Left kidney (tissue), 2 donors: ENCODE measurements around the gene OXA1L. TPM values are rescaled to one million over a fixed set of nuclear protein-coding genes. Genes with fewer than 3 reads are reported as not detected.
"Not testable (repeated sequence)": the region's sequence is repeated elsewhere in the genome, so short reads cannot be mapped to it uniquely, and the experiment has no call there.

Experiments
- DNase-seq: peaks from one replicate; pipeline ENCODE4 v3.0.0-alpha.2; 2013
- polyA plus RNA-seq: library from polyadenylated mRNA; unstranded; fragments of 120-200 nt; gene quantifications from one replicate; pipeline ENCODE4 v1.2.1, GENCODE V29; 2013; ENCODE audit not compliant: insufficient read length

The OXA1L gene
- polyA plus RNA-seq, 1 donor = 153 TPM

GRCh38 chr14:22764382-22764781 lies 2.1 kb upstream of the OXA1L start:
- DNase-seq = no peak

GRCh38 chr14:22767323-22767589 lies 768 bp downstream of the OXA1L start:
- DNase-seq = no peak

- DNase-seq = no peak
Observed at GRCh38 chr14:22768947-22769346, 2.5 kb downstream of the OXA1L start.

- DNase-seq = no peak
Observed at GRCh38 chr14:22769369-22769768, 2.9 kb downstream of the OXA1L start.

- no peak for DNase-seq
Observed at GRCh38 chr14:22770481-22771187, 4.1 kb downstream of the OXA1L start.

- DNase-seq = no peak
Observed at GRCh38 chr14:22772725-22773124, 6.2 kb downstream of the OXA1L start.

- no peak for DNase-seq
Observed at GRCh38 chr14:22773162-22774010, 6.9 kb downstream of the OXA1L start.

GRCh38 chr14:22774011-22774706 lies 7.7 kb downstream of the OXA1L start:
- no peak for DNase-seq

GRCh38 chr14:22776215-22776614 lies 9.7 kb downstream of the OXA1L start:
- no peak for DNase-seq

GRCh38 chr14:22776849-22777248 lies 10.4 kb downstream of the OXA1L start:
- DNase-seq = not testable (repeated sequence)

- no peak for DNase-seq
Observed at GRCh38 chr14:22778084-22778483, 11.6 kb downstream of the OXA1L start.

- DNase-seq = no peak
Observed at GRCh38 chr14:22780105-22780679, 13.7 kb downstream of the OXA1L start.

- DNase-seq = no peak
Observed at GRCh38 chr14:22780941-22781300, 14.4 kb downstream of the OXA1L start.

GRCh38 chr14:22781301-22781991 lies 15.0 kb downstream of the OXA1L start:
- no peak for DNase-seq

- DNase-seq = no peak
Observed at GRCh38 chr14:22786685-22787084, 20.2 kb downstream of the OXA1L start.

GRCh38 chr14:22791301-22791700 lies 24.8 kb downstream of the OXA1L start:
- no peak for DNase-seq

- DNase-seq = no peak
Observed at GRCh38 chr14:22792158-22792557, 25.7 kb downstream of the OXA1L start.

- not testable (repeated sequence) for DNase-seq
Observed at GRCh38 chr14:22793550-22793949, 27.1 kb downstream of the OXA1L start.

GRCh38 chr14:22793976-22794375 lies 27.5 kb downstream of the OXA1L start:
- no peak for DNase-seq

- no peak for DNase-seq
Observed at GRCh38 chr14:22794551-22794951, 28.1 kb downstream of the OXA1L start.

- no peak for DNase-seq
Observed at GRCh38 chr14:22796087-22796707, 29.7 kb downstream of the OXA1L start.
